ENCODE measurements around the gene PTPRG. TPM values are rescaled to one million over a fixed set of nuclear protein-coding genes. Genes with fewer than 3 reads are reported as not detected.

The PTPRG gene
- total and polyA plus RNA-seq, 8 donors: 50.9 to 88.4 (median 54.4) TPM

GRCh38 chr3:61876797-61877196, 315.4 kb downstream of the PTPRG start:
- H3K36me3 ChIP-seq: no peaks in the 10 kb centered on the region
- no peaks in the 10 kb centered on the region for H3K9me3 ChIP-seq
- H3K27ac ChIP-seq: no peak overlapping the region
- peaks cover 15 to 20% of the 10 kb centered on the region in 2 donors for H3K4me1 ChIP-seq
- ATAC-seq (peak; percentile 18), DNase-seq (no peak)
- no peak for TF ChIP-seq CTCF (IDR thresholded peaks at IDR 0.05)
- no peak overlapping the region for H3K4me3 ChIP-seq
- intact Hi-C loops (cut with DNase I): no loop called here
- no peaks in the 10 kb centered on the region for H3K27me3 ChIP-seq

- Histone ChIP-seq H3K27me3 (no peaks in the 10 kb centered on the region), H3K4me3 (no peak overlapping the region), H3K9me3 (no peaks in the 10 kb centered on the region), H3K4me1 (peaks cover 15 to 20% of the 10 kb centered on the region in 2 donors), H3K36me3 (no peaks in the 10 kb centered on the region), H3K27ac (peak overlapping the region; percentile 1 to 28)
- intact Hi-C loops (cut with DNase I): no loop called here
- ATAC-seq (peak; percentile 39), DNase-seq (no peak)
- TF ChIP-seq CTCF (IDR thresholded peaks at IDR 0.05): no peak
These were observed 316.2 kb downstream of the PTPRG start for GRCh38 chr3:61877359-61878138.

- Histone ChIP-seq H3K4me1 (peaks cover 5 to 10% of the 10 kb centered on the region in 2 donors), H3K4me3 (no peak overlapping the region), H3K27me3 (no peaks in the 10 kb centered on the region), H3K27ac (no peak overlapping the region), H3K9me3 (no peaks in the 10 kb centered on the region), H3K36me3 (no peaks in the 10 kb centered on the region)
- no peak for DNase-seq
- intact Hi-C loops (cut with DNase I): no loop called here
- no peak for TF ChIP-seq CTCF (IDR thresholded peaks at IDR 0.05)
- no peak for ATAC-seq
These were observed 320.9 kb downstream of the PTPRG start for GRCh38 chr3:61882253-61882652.

- no peak for TF ChIP-seq CTCF (IDR thresholded peaks at IDR 0.05)
- ATAC-seq (no peak), DNase-seq (no peak)
- Histone ChIP-seq H3K4me3 (no peak overlapping the region), H3K27ac (no peak overlapping the region), H3K27me3 (no peaks in the 10 kb centered on the region), H3K36me3 (no peaks in the 10 kb centered on the region), H3K4me1 (no peaks in the 10 kb centered on the region), H3K9me3 (no peaks in the 10 kb centered on the region)
- intact Hi-C loops (cut with DNase I): no loop called here
These were observed 323.4 kb downstream of the PTPRG start for GRCh38 chr3:61884794-61885193.

GRCh38 chr3:61885414-61885813, 324.0 kb downstream of the PTPRG start:
- TF ChIP-seq CTCF (IDR thresholded peaks at IDR 0.05): no peak
- DNase-seq (no peak), ATAC-seq (no peak)
- no peaks in the 10 kb centered on the region for H3K4me1 ChIP-seq
- H3K27ac ChIP-seq: no peak overlapping the region
- no peaks in the 10 kb centered on the region for H3K27me3 ChIP-seq
- no peaks in the 10 kb centered on the region for H3K36me3 ChIP-seq
- intact Hi-C loops (cut with DNase I): no loop called here
- H3K9me3 ChIP-seq: no peaks in the 10 kb centered on the region
- H3K4me3 ChIP-seq: no peak overlapping the region

Data from left lung (tissue), 10 donors.